Measurements from ENCODE around the gene ABCA1. TPM values are rescaled to one million over a fixed set of nuclear protein-coding genes. Genes with fewer than 3 reads are reported as not detected.
"Not testable (repeated sequence)": the region's sequence is repeated elsewhere in the genome, so short reads cannot be mapped to it uniquely, and the experiment has no call there.

The ABCA1 gene
- polyA plus RNA-seq, 1 donor (not counting 4 experiments of a cell fraction or from before 2014, with no cell fraction given) = 23.0 TPM

- H2AFZ ChIP-seq (ENCODE audit: control insufficient read depth, low read length); FAIRE-seq; H3K27me3 ChIP-seq (ENCODE audit: control insufficient read depth, extremely low read depth, insufficient read depth, low read length); H3K9me3 ChIP-seq (ENCODE audit: control insufficient read depth, low read depth, low read length); DNase-seq (ENCODE audit: low read depth, low spot score); H3K9me1 ChIP-seq (ENCODE audit: control insufficient read depth, extremely low read depth, insufficient read depth, low read length); H3K36me3 ChIP-seq (ENCODE audit: control insufficient read depth in 2 of 2, extremely low read depth in 1 of 2, insufficient read depth in 2 of 2, low read length in 2 of 2); H3K27ac ChIP-seq (ENCODE audit: control insufficient read depth, insufficient read depth, low read length); H3K4me3 ChIP-seq (ENCODE audit: control insufficient read depth in 2 of 3, extremely low read depth in 1 of 3, insufficient read depth in 2 of 3, low read depth in 1 of 3, low read length in 3 of 3); H3K9ac ChIP-seq (ENCODE audit: control insufficient read depth, extremely low read depth, insufficient read depth, low read length); H3K79me2 ChIP-seq (ENCODE audit: control insufficient read depth, insufficient read depth, low read length); H3K4me1 ChIP-seq (ENCODE audit: control insufficient read depth, extremely low read depth, insufficient read depth, low read length); H3K4me2 ChIP-seq (ENCODE audit: control insufficient read depth, extremely low read depth, insufficient read depth, low read depth, low read length); H4K20me1 ChIP-seq (ENCODE audit: control insufficient read depth, extremely low read depth, insufficient read depth, low read length); dilution Hi-C loops (cut with MboI; ENCODE audit: extremely low pct_ligation_motif_present, low sequenced_read_pairs): not testable (repeated sequence)
Measured at GRCh38 chr9:104933091-104933490, 5.1 kb upstream of the ABCA1 start.

GRCh38 chr9:104931256-104931655 lies 3.3 kb upstream of the ABCA1 start:
- Histone ChIP-seq H3K9me3 (ENCODE audit: control insufficient read depth, low read depth, low read length) (no peaks in the 10 kb centered on the region), H3K79me2 (ENCODE audit: control insufficient read depth, insufficient read depth, low read length) (peaks cover 15% of the 10 kb centered on the region), H4K20me1 (ENCODE audit: control insufficient read depth, extremely low read depth, insufficient read depth, low read length) (no peaks in the 10 kb centered on the region), H2AFZ (ENCODE audit: control insufficient read depth, low read length) (no peak overlapping the region), H3K27ac (ENCODE audit: control insufficient read depth, insufficient read depth, low read length) (no peak overlapping the region), H3K36me3 (ENCODE audit: control insufficient read depth in 2 of 2, extremely low read depth in 1 of 2, insufficient read depth in 2 of 2, low read length in 2 of 2) (no peaks in the 10 kb centered on the region), H3K4me3 (ENCODE audit: control insufficient read depth in 2 of 3, extremely low read depth in 1 of 3, insufficient read depth in 2 of 3, low read depth in 1 of 3, low read length in 3 of 3) (no peak overlapping the region), H3K4me2 (ENCODE audit: control insufficient read depth, extremely low read depth, insufficient read depth, low read depth, low read length) (no peak overlapping the region), H3K9me1 (ENCODE audit: control insufficient read depth, extremely low read depth, insufficient read depth, low read length) (no peaks in the 10 kb centered on the region), H3K9ac (ENCODE audit: control insufficient read depth, extremely low read depth, insufficient read depth, low read length) (no peak overlapping the region), H3K4me1 (ENCODE audit: control insufficient read depth, extremely low read depth, insufficient read depth, low read length) (peaks cover 4% of the 10 kb centered on the region), H3K27me3 (ENCODE audit: control insufficient read depth, extremely low read depth, insufficient read depth, low read length) (no peaks in the 10 kb centered on the region)
- no peak for DNase-seq (ENCODE audit: low read depth, low spot score)
- dilution Hi-C loops (cut with MboI; ENCODE audit: extremely low pct_ligation_motif_present, low sequenced_read_pairs) = no loop called here
- TF ChIP-seq EZH2 (IDR thresholded peaks at IDR 0.05; ENCODE audit: low read length) (no peak), CTCF (optimal IDR thresholded peaks at IDR 0.05 in 1 of 3, IDR thresholded peaks at IDR 0.05 in 1 of 3, conservative IDR thresholded peaks at IDR 0.05 in 1 of 3; ENCODE audit: extremely low read depth in 1 of 3, insufficient read depth in 2 of 3, low read length in 3 of 3) (no peak)
- no peak for FAIRE-seq

- TF ChIP-seq EZH2 (IDR thresholded peaks at IDR 0.05; ENCODE audit: low read length) (no peak), CTCF (optimal IDR thresholded peaks at IDR 0.05 in 1 of 3, IDR thresholded peaks at IDR 0.05 in 1 of 3, conservative IDR thresholded peaks at IDR 0.05 in 1 of 3; ENCODE audit: extremely low read depth in 1 of 3, insufficient read depth in 2 of 3, low read length in 3 of 3) (no peak)
- H3K4me1 ChIP-seq (ENCODE audit: control insufficient read depth, extremely low read depth, insufficient read depth, low read length) = peaks cover 31% of the 10 kb centered on the region
- FAIRE-seq = peak; percentile 34
- peaks cover 51% of the 10 kb centered on the region for H3K79me2 ChIP-seq (ENCODE audit: control insufficient read depth, insufficient read depth, low read length)
- no peaks in the 10 kb centered on the region for H3K9me3 ChIP-seq (ENCODE audit: control insufficient read depth, low read depth, low read length)
- H3K36me3 ChIP-seq (ENCODE audit: control insufficient read depth in 2 of 2, extremely low read depth in 1 of 2, insufficient read depth in 2 of 2, low read length in 2 of 2) = peaks cover 0 to 4% of the 10 kb centered on the region in 2 experiments
- H2AFZ ChIP-seq (ENCODE audit: control insufficient read depth, low read length) = peak overlapping the region; percentile 66
- H3K27me3 ChIP-seq (ENCODE audit: control insufficient read depth, extremely low read depth, insufficient read depth, low read length) = no peaks in the 10 kb centered on the region
- H3K9me1 ChIP-seq (ENCODE audit: control insufficient read depth, extremely low read depth, insufficient read depth, low read length) = no peaks in the 10 kb centered on the region
- DNase-seq (ENCODE audit: low read depth, low spot score) = no peak
- peak overlapping the region; percentile 95 for H3K9ac ChIP-seq (ENCODE audit: control insufficient read depth, extremely low read depth, insufficient read depth, low read length)
- H3K27ac ChIP-seq (ENCODE audit: control insufficient read depth, insufficient read depth, low read length) = peak overlapping the region; percentile 96
- peak overlapping the region; percentile 50 to 99 (median 96) for H3K4me3 ChIP-seq (ENCODE audit: control insufficient read depth in 2 of 3, extremely low read depth in 1 of 3, insufficient read depth in 2 of 3, low read depth in 1 of 3, low read length in 3 of 3)
- H4K20me1 ChIP-seq (ENCODE audit: control insufficient read depth, extremely low read depth, insufficient read depth, low read length) = no peaks in the 10 kb centered on the region
- dilution Hi-C loops (cut with MboI; ENCODE audit: extremely low pct_ligation_motif_present, low sequenced_read_pairs) = no loop called here
- peak overlapping the region; percentile 92 for H3K4me2 ChIP-seq (ENCODE audit: control insufficient read depth, extremely low read depth, insufficient read depth, low read depth, low read length)
Measured at GRCh38 chr9:104927216-104927911, 591 bp downstream of the ABCA1 start.

Measured in keratinocyte (primary cell).